HepG2 (cell line): ENCODE data around the gene PNMA8C.

Experiments
- AGO1 ChIP-seq: fragments of 200-400 bp; formaldehyde crosslinking; IDR thresholded peaks from 2 replicates; pipeline ENCODE4 v1.6.1; 2017; ENCODE audit warnings: mild to moderate bottlenecking, low read depth, low read length, moderate library complexity; ENCODE audit not compliant: poor library complexity, severe bottlenecking
- PHF20 ChIP-seq: sonication (generic); formaldehyde crosslinking; IDR thresholded peaks from 2 replicates; pipeline ENCODE4 v1.5.0; 2020; ENCODE audit warnings: mild to moderate bottlenecking, missing genetic modification reagents
- ZNF230 ChIP-seq: sonication (generic); formaldehyde crosslinking; IDR thresholded peaks from 2 replicates; pipeline ENCODE4 v1.4.0; 2020; ENCODE audit warnings: mild to moderate bottlenecking, missing genetic modification reagents
- ZNF564 ChIP-seq: sonication (generic); formaldehyde crosslinking; IDR thresholded peaks from 2 replicates; pipeline ENCODE4 v1.8.1; 2023; ENCODE audit warnings: mild to moderate bottlenecking, missing genetic modification reagents

GRCh38 chr19:46381756-46382345 lies 46.9 kb downstream of the PNMA8C start:
- TF ChIP-seq AGO1, result no peak
- TF ChIP-seq PHF20 (CRISPR knock-in tag), result no peak
- TF ChIP-seq ZNF564 (CRISPR knock-in tag), result no peak
- TF ChIP-seq ZNF230 (CRISPR knock-in tag), result no peak
